Stimulated activated CD8-positive, alpha-beta memory T cell treated with anti-CD3 and anti-CD28 coated beads, Interleukin-7, amount 100 ng/mL, for 1 hour (primary cell): Measurements from ENCODE around the gene TAPBPL.
A peak's percentile ranks its signal among the peaks of the same experiment; 100 is the strongest.

ENCODE experiments used
- DNase-seq, 2 donors: peaks; one replicate each; pipeline ENCODE4 v3.0.0-alpha.2; 2020; ENCODE audit warnings: low read depth in 2 of 2

The TAPBPL gene

GRCh38 chr12:6435961-6436715 is 15.7 kb upstream of the TAPBPL start:
- no peak for DNase-seq

DNA sequence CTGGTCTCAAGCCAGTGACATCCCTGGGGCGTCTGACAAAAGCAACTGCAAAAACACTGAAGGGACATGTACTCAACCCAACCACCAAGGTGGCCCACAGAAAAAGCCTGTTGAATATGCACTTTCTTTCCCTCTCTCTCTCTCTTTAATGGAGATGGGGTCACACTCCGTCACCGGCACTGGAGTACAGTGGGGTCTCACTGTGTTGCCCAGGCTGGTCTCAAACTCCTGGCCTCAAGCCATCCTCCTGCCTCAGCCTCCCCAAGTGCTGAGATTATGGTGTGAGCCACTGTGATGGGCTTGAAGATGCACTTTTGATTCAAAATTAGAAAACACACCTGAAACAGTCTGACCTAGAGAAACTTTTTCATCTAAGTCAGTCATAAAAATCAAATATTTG is 14.3 kb upstream of the TAPBPL start:
- no peak for DNase-seq

- no peak for DNase-seq
Measured at GRCh38 chr12:6438345-6438744, 13.5 kb upstream of the TAPBPL start.

DNA sequence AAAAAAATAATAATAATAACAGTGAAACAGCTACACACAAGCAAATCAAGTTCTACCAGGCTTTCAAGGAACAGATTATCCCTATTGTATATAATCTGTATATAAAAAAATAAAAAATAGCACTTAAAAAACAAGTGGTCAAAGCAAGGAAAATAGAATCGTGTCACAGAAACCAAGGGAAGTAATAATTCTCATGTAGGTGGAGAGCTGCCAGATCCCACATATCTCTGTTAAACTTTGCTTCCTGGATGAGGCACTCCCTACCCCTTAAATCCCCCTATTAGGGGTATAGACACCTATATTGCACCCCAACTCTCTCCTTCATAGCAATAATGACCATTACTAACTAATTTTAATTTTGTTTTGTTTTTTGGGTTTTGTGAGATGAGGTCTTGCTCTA is 11.5 kb upstream of the TAPBPL start:
- no peak for DNase-seq

DNA sequence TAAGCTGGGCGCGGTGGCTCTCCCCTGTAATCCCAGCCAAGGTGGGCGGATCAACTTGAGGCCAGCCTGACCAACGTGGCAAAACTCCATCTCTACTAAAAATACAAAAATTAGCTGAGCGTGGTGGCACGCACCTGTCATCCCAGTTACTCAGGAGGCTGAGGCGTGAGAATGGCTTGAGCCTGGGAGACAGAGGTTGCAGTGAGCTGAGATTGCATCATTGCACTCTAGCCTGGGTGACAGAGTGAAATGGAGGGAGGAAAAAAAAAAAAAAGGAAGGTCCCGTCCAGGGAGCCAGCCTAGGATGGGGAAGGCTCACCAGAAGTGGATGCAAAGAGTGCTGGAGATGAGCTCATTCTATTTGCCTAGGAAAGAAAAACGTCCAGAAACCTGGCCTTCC is 9.0 kb upstream of the TAPBPL start:
- DNase-seq, result no peak

- DNase-seq, result no peak
Measured at GRCh38 chr12:6443361-6443983, 8.4 kb upstream of the TAPBPL start.

DNA sequence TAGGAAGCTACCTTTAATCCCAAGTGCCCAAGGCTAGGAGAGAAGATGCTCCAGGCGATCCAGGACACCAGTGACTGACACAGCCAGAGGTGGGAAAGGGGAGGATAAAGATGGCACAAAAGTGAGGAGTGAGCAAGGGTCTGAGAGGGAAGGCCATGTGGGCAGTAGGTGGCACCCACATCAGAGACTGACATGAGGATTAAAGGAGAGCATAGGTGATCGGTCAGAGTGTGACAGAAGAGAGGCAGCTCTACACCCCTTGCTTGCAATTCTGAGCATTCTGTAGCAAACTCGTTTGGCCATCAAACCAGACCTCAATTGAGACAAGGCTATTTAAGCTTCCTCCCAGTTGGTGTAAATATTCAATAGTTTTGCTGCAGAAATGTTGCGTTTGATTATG is 7.8 kb upstream of the TAPBPL start:
- no peak for DNase-seq

GRCh38 chr12:6444704-6445688 is 6.8 kb upstream of the TAPBPL start, which contains the start of gene CD27:
Gene CD27 (plus strand): TSS chr12:6444955. CDS start chr12:6445096, 141 bp downstream.
- DNase-seq, result no peak

GRCh38 chr12:6450091-6450868 is 1.6 kb upstream of the TAPBPL start:
- DNase-seq, result no peak

GRCh38 chr12:6450869-6451347 is 934 bp upstream of the TAPBPL start:
- no peak for DNase-seq

DNA sequence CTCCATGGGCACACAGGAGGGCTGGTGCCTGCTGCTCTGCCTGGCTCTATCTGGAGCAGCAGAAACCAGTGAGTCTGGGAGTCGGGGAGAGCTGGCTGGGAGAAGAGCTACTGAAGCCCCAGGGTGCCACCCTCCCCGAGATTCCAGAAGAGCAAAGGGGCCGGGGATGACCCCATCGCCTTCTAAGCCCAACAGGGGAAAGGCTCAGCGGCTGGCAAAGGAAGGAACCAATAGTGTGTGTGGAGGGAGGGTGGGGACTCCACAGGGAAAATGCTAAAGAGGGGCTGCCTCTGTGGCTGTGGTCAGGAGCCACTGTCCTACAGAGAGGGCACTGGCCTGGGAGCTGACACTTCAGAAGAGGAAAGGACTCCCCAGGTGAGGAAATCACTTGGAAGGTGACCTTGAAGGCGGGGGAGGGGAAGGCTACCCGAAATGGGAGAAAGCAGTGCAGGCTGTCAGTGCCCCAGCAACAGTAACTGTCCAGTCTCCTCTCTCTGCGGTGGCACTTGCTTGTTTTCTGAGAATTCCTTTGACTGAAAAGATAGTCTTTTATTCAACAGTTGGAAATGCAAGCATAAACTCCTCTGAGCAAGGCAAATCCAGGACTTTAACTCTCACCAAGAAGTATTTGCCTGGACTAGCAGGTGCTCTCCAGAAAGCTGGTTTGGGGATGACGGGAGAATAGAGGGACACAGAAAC is 552 bp downstream of the TAPBPL start:
- DNase-seq, result no peak

DNA sequence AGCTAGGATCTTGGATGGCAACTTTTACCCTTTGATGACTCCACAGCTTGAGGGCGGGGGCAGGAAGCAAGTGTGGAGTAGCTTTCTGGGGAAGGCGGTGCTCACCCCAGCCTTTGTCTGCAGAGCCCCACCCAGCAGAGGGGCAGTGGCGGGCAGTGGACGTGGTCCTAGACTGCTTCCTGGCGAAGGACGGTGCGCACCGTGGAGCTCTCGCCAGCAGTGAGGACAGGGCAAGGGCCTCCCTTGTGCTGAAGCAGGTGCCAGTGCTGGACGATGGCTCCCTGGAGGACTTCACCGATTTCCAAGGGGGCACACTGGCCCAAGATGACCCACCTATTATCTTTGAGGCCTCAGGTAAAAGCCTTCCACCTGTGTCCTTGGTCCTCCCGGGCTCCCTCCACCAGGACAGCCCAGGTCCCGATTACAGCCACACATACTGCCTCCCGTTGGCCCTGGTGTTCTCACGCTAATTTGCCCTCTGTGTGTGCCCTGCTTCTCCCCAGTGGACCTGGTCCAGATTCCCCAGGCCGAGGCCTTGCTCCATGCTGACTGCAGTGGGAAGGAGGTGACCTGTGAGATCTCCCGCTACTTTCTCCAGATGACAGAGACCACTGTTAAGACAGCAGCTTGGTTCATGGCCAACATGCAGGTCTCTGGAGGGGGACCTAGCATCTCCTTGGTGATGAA is 1.2 kb downstream of the TAPBPL start:
- no peak for DNase-seq

GRCh38 chr12:6457220-6457945 is 5.5 kb downstream of the TAPBPL start:
- no peak for DNase-seq

DNA sequence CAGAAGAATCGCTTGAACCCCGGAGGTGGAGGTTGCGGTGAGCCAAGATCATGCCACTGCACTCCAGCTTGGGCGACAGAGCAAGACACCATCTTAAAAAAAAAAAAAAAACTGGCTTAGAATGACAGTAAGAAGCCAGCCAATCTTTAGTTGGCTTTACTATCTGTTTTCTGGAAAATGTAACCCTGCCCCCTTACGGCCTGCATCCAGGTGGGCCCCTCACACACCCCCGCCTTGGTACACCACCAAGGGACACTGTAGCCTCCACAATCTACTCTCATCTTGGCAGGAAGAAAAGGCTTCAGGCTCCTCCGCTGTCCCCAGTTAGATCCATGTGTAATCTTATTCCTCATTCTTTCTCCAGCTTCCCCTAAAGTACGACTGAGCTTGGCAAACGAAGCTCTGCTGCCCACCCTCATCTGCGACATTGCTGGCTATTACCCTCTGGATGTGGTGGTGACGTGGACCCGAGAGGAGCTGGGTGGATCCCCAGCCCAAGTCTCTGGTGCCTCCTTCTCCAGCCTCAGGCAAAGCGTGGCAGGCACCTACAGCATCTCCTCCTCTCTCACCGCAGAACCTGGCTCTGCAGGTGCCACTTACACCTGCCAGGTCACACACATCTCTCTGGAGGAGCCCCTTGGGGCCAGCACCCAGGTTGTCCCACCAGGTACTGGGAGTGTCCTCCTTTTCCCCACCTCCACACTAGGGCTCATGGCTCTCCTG is 6.6 kb downstream of the TAPBPL start:
- DNase-seq, result no peak

GRCh38 chr12:6459004-6459337 is 7.1 kb downstream of the TAPBPL start:
- no peak for DNase-seq

- DNase-seq, result no peak
Measured at GRCh38 chr12:6460751-6461371, 9.0 kb downstream of the TAPBPL start.

DNA sequence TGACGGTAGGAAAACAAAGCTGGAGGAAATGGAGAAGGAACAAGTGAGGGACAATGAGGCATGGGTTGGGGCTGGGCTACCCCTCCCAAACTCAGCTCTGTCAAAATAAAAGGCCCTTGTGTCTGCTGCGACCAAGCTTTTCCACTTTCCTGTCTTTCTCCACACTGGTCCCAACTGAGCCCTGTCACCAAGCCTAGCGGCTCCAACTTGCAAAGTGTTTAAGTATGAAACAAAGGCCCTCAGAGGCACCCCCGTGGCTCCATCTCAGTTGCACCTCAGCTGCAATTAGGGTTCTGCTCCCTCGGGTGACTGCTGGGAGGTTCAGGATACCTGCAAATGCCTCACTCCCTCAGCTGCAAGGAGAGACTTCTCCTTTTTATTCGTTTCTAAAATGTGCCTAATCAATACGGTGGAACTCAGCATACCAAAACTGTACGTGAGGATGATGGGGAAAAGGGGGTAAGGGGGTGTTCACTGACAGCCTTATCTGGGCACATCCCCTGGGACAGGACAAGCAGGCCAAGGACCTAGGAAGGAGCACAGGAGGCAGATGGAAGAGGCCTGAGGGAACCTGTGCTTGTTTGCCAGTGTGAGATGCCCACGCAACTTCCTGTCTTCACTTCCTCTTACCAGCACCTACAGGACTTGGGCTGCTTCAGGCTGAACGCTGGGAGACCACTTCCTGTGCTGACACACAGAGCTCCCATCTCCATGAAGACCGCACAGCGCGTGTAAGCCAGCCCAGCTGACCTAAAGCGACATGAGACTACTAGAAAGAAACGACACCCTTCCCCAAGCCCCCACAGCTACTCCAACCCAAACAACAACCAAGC is 9.8 kb downstream of the TAPBPL start:
- peak; percentile 60 to 65 for DNase-seq
